HG02884 (cell line): ENCODE data around the gene CDRT15.
"Not testable (repeated sequence)": the region's sequence is repeated elsewhere in the genome, so short reads cannot be mapped to it uniquely, and the experiment has no call there.

ENCODE experiments used
- ATAC-seq: cut with Tn5 transposase; IDR thresholded peaks from one replicate; pipeline ENCODE4 v1.9.1; 2021; ENCODE audit warnings: mild to moderate bottlenecking, moderate library complexity; ENCODE audit not compliant: unreplicated experiment

CDRT15 gene

GRCh38 chr17:14186443-14186842, 50.2 kb downstream of the CDRT15 start:
- not testable (repeated sequence) for ATAC-seq
